GM18508 (cell line): ENCODE results near the gene GALNTL6.

Experiments used
- ATAC-seq: cut with Tn5 transposase; IDR thresholded peaks from one replicate; pipeline ENCODE4 v1.9.1; 2021; ENCODE audit warnings: moderate number of reproducible peaks; ENCODE audit not compliant: insufficient read depth, unreplicated experiment

GALNTL6 gene

GRCh38 chr4:172096786-172097185 lies 283.6 kb downstream of the GALNTL6 start:
- ATAC-seq: no peak

GRCh38 chr4:172099376-172099775 lies 286.2 kb downstream of the GALNTL6 start:
- ATAC-seq: no peak

GRCh38 chr4:172103456-172103855 lies 290.3 kb downstream of the GALNTL6 start:
- no peak for ATAC-seq

- ATAC-seq: no peak
Measured at GRCh38 chr4:172104539-172104938, 291.3 kb downstream of the GALNTL6 start.

- no peak for ATAC-seq
Measured at GRCh38 chr4:172105918-172106317, 292.7 kb downstream of the GALNTL6 start.

- ATAC-seq: no peak
Measured at GRCh38 chr4:172109466-172109865, 296.3 kb downstream of the GALNTL6 start.

- no peak for ATAC-seq
Measured at GRCh38 chr4:172124656-172125308, 311.6 kb downstream of the GALNTL6 start.

- ATAC-seq: no peak
Measured at GRCh38 chr4:172125443-172125842, 312.2 kb downstream of the GALNTL6 start.

GRCh38 chr4:172127168-172127567 lies 314.0 kb downstream of the GALNTL6 start:
- no peak for ATAC-seq

GRCh38 chr4:172129593-172129992 lies 316.4 kb downstream of the GALNTL6 start:
- ATAC-seq: no peak

GRCh38 chr4:172134521-172134920 lies 321.3 kb downstream of the GALNTL6 start:
- no peak for ATAC-seq

- ATAC-seq: no peak
Measured at GRCh38 chr4:172141025-172141424, 327.8 kb downstream of the GALNTL6 start.

- no peak for ATAC-seq
Measured at GRCh38 chr4:172142281-172142741, 329.1 kb downstream of the GALNTL6 start.

- ATAC-seq: no peak
Measured at GRCh38 chr4:172143605-172144314, 330.6 kb downstream of the GALNTL6 start.

GRCh38 chr4:172147687-172148086 lies 334.5 kb downstream of the GALNTL6 start:
- no peak for ATAC-seq

GRCh38 chr4:172149329-172149728 lies 336.1 kb downstream of the GALNTL6 start:
- ATAC-seq: no peak

GRCh38 chr4:172152284-172152683 lies 339.1 kb downstream of the GALNTL6 start:
- no peak for ATAC-seq

- no peak for ATAC-seq
Measured at GRCh38 chr4:172153719-172154118, 340.5 kb downstream of the GALNTL6 start.

- no peak for ATAC-seq
Measured at GRCh38 chr4:172155838-172156345, 342.7 kb downstream of the GALNTL6 start.

- ATAC-seq: no peak
Measured at GRCh38 chr4:172157946-172158345, 344.7 kb downstream of the GALNTL6 start.

GRCh38 chr4:172163215-172163614 lies 350.0 kb downstream of the GALNTL6 start:
- ATAC-seq: no peak

GRCh38 chr4:172168888-172169287 lies 355.7 kb downstream of the GALNTL6 start:
- ATAC-seq: no peak
